Upper lobe of left lung (tissue), 6 donors: ENCODE results near the gene DEFB113. TPM values are rescaled to one million over a fixed set of nuclear protein-coding genes. Genes with fewer than 3 reads are reported as not detected.

ENCODE experiments used
- ATAC-seq, 2 donors: fragments of 200-7000 bp; cut with Tn5 transposase; one replicate each; pipeline ENCODE4 v1.9.1; 2022; ENCODE audit warnings: mild to moderate bottlenecking in 2 of 2, moderate library complexity in 2 of 2; ENCODE audit not compliant: low FRiP score in 2 of 2
- DNase-seq, 2 donors: peaks; one replicate each; pipeline ENCODE4 v3.0.0-alpha.2; 2019 to 2020
- H3K27ac ChIP-seq, 4 donors: fragments of 200-600 bp; sonication (generic); one replicate each; pipeline ENCODE4 v1.5.1; 2016 to 2019
- H3K27me3 ChIP-seq, 4 donors: fragments of 200-600 bp; sonication (generic); one replicate each; pipeline ENCODE4 v1.5.1; 2017 to 2019
- H3K36me3 ChIP-seq, 4 donors: fragments of 200-600 bp; sonication (generic); one replicate each; pipeline ENCODE4 v1.5.1; 2016 to 2019
- H3K4me1 ChIP-seq, 4 donors: fragments of 200-600 bp; sonication (generic); one replicate each; pipeline ENCODE4 v1.5.1; 2018 to 2019
- H3K4me3 ChIP-seq, 4 donors: fragments of 200-600 bp; sonication (generic); one replicate each; pipeline ENCODE4 v1.5.1; 2017 to 2019; ENCODE audit warnings: mild to moderate bottlenecking in 2 of 4, moderate library complexity in 1 of 4
- H3K9me3 ChIP-seq, 4 donors: fragments of 200-600 bp; sonication (generic); one replicate each; pipeline ENCODE4 v1.5.1; 2018 to 2019
- EP300 ChIP-seq, 4 donors: sonication (generic); formaldehyde crosslinking; IDR thresholded peaks; one replicate each; pipeline ENCODE4 v1.5.1; 2017; ENCODE audit warnings: antibody characterized with exemption in 4 of 4, control low read depth in 2 of 4
- POLR2A ChIP-seq, 4 donors: fragments of 450-650 bp; IDR thresholded peaks; one replicate each; pipeline ENCODE4 v1.5.1; 2016 to 2017; ENCODE audit warnings: antibody characterized with exemption in 4 of 4, mild to moderate bottlenecking in 2 of 4
- POLR2AphosphoS5 ChIP-seq, 2 donors: sonication (generic); formaldehyde crosslinking; IDR thresholded peaks; one replicate each; pipeline ENCODE4 v1.5.1; 2017; ENCODE audit warnings: antibody characterized with exemption in 2 of 2
- WGBS, 2 donors: methylation state at CpG; one replicate each; pipeline ENCODE4 v1.1.5; 2017 to 2018; 5-methylcytosine and 5-hydroxymethylcytosine counted together
- total RNA-seq, 6 donors: library from RNA; depleted of rRNA in 4 of 6; stranded (reverse); fragments of >200 nt in 4 of 6; gene quantifications; one replicate each; pipeline versions ENCODE4 v1.1.0 to v1.2.1, GENCODE V29; 2016 to 2021
- TF ChIP-seq, protein P1 (sequence below), 6 experiments: fragments of 450-650 bp in 4 of 6; fragments of 200-600 bp in 2 of 6; sonication (generic) in 2 of 6; IDR thresholded peaks; one replicate each; pipeline ENCODE4 v1.5.1; 2016 to 2019; ENCODE audit warnings: antibody characterized with exemption in 6 of 6
- donor health status: DM: no; HTN: no; CAD: no; lungs with moderate emphysema.
- donor health status: DM: no; HTN: yes; CAD: no; lungs with severe emphysema.

The DEFB113 gene
- total RNA-seq, 6 donors from 2014 or later: not detected

DNA sequence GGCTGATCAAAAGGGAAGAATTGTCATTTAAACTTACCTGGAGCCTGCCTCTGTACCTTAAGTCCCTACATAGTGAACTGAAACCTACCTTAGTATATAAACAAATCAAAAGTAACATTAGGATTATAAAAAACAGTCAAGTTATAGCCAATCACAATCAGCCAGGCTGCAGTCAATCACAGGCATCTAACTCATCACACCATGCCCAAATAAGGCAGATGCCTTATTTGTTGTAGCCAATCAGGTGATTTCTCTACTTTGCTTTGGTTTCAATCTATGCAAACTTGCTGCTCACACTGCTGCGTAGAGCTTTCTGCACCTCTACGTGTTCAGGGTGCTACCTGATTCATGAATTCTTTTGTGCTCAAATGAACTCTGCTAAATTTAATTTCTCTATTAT lies 18.3 kb upstream of the DEFB113 start:
- TF ChIP-seq, protein P1, sequence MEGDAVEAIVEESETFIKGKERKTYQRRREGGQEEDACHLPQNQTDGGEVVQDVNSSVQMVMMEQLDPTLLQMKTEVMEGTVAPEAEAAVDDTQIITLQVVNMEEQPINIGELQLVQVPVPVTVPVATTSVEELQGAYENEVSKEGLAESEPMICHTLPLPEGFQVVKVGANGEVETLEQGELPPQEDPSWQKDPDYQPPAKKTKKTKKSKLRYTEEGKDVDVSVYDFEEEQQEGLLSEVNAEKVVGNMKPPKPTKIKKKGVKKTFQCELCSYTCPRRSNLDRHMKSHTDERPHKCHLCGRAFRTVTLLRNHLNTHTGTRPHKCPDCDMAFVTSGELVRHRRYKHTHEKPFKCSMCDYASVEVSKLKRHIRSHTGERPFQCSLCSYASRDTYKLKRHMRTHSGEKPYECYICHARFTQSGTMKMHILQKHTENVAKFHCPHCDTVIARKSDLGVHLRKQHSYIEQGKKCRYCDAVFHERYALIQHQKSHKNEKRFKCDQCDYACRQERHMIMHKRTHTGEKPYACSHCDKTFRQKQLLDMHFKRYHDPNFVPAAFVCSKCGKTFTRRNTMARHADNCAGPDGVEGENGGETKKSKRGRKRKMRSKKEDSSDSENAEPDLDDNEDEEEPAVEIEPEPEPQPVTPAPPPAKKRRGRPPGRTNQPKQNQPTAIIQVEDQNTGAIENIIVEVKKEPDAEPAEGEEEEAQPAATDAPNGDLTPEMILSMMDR (IDR thresholded peaks at IDR 0.05): no peak
- TF ChIP-seq POLR2A (IDR thresholded peaks at IDR 0.05) (no peak), POLR2AphosphoS5 (IDR thresholded peaks at IDR 0.05) (no peak), EP300 (IDR thresholded peaks at IDR 0.05) (no peak)
- Histone ChIP-seq H3K36me3 (no peaks in the 10 kb centered on the region), H3K27ac (no peak overlapping the region), H3K4me1 (no peaks in the 10 kb centered on the region), H3K9me3 (no peaks in the 10 kb centered on the region), H3K27me3 (no peaks in the 10 kb centered on the region), H3K4me3 (no peak overlapping the region)
- no peak for DNase-seq
- no peak for ATAC-seq
- 91 to 98% methylated on average over 2 of the region's 2 CpGs for WGBS, 2 donors

DNA sequence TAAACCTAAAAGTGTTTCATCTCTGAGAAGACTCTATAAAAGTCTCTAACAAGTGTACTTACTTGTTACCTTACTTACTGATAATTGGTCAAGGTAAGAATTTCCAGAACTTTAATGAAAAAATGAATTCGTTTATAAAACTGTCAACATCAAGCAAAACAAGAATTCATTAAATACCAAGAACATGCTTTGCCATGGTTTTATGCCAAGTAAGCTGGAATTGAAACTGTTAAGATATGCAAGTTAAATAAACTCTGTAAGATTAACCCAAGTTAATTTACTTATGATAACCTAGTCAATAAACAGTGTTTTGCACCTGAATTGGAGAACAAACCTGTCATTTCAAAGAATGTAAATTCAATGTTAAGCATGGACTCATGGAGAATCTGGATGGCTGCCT lies 17.1 kb upstream of the DEFB113 start:
- H3K4me3 ChIP-seq: no peak overlapping the region
- TF ChIP-seq, protein P1 (IDR thresholded peaks at IDR 0.05): no peak
- TF ChIP-seq POLR2AphosphoS5 (IDR thresholded peaks at IDR 0.05) (no peak), POLR2A (IDR thresholded peaks at IDR 0.05) (no peak), EP300 (IDR thresholded peaks at IDR 0.05) (no peak)
- no peaks in the 10 kb centered on the region for H3K4me1 ChIP-seq
- no peak for ATAC-seq
- H3K27me3 ChIP-seq: no peaks in the 10 kb centered on the region
- no peaks in the 10 kb centered on the region for H3K9me3 ChIP-seq
- no peaks in the 10 kb centered on the region for H3K36me3 ChIP-seq
- no peak for DNase-seq
- H3K27ac ChIP-seq: no peak overlapping the region
- WGBS, 2 donors: 49 to 55% methylated on average over 1 of the region's 1 CpG

DNA sequence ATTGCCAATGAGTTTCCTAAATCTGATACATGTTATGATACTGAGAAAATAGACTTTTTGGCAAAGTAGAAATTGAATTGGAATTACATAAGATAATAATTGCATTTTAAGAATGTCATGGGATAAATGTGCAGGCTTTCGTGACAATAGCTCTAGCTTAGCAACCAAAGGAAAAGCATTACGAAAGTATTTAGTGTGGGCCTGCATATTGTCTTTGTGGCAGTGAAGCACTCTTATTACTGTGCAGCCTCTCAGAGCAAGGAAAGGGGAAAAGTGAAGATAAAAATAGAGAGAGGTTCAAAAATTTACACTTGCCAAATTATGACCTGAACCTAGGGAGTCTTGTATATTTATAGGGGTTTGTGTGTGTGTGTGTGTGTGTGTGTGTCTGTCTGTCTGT lies 12.6 kb upstream of the DEFB113 start:
- no peaks in the 10 kb centered on the region for H3K36me3 ChIP-seq
- ATAC-seq: no peak
- H3K27ac ChIP-seq: no peak overlapping the region
- H3K4me3 ChIP-seq: no peak overlapping the region
- H3K9me3 ChIP-seq: no peaks in the 10 kb centered on the region
- WGBS, 2 donors: 82 to 94% methylated on average over 2 of the region's 2 CpGs
- TF ChIP-seq POLR2A (IDR thresholded peaks at IDR 0.05) (no peak), EP300 (IDR thresholded peaks at IDR 0.05) (no peak), POLR2AphosphoS5 (IDR thresholded peaks at IDR 0.05) (no peak)
- TF ChIP-seq, protein P1 (IDR thresholded peaks at IDR 0.05): no peak
- no peaks in the 10 kb centered on the region for H3K4me1 ChIP-seq
- no peaks in the 10 kb centered on the region for H3K27me3 ChIP-seq
- DNase-seq: no peak

DNA sequence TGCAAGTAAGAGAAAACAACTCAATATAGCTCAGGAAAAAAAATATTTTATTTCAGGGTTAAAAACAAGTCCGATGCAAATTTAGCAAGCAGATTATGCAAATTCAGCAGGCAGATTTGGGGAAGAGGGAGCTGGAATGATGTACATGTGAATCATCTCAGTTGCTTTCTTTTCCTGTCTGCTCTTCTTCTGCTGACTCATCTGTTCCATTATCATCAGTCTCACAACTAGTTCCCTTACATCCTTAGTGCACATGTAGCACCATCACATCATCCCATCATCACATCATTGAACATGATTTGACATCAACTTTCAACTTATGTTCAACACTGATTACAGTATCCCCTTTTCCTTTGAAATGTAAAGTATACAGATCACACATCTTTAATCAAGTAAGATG lies 11.5 kb upstream of the DEFB113 start:
- 62 to 74% methylated on average over 1 of the region's 1 CpG for WGBS, 2 donors
- Histone ChIP-seq H3K4me3 (no peak overlapping the region), H3K27ac (no peak overlapping the region), H3K4me1 (no peaks in the 10 kb centered on the region), H3K36me3 (no peaks in the 10 kb centered on the region), H3K27me3 (no peaks in the 10 kb centered on the region), H3K9me3 (no peaks in the 10 kb centered on the region)
- ATAC-seq (no peak), DNase-seq (no peak)
- TF ChIP-seq POLR2A (IDR thresholded peaks at IDR 0.05) (no peak), POLR2AphosphoS5 (IDR thresholded peaks at IDR 0.05) (no peak), EP300 (IDR thresholded peaks at IDR 0.05) (no peak)
- TF ChIP-seq, protein P1 (IDR thresholded peaks at IDR 0.05): no peak

DNA sequence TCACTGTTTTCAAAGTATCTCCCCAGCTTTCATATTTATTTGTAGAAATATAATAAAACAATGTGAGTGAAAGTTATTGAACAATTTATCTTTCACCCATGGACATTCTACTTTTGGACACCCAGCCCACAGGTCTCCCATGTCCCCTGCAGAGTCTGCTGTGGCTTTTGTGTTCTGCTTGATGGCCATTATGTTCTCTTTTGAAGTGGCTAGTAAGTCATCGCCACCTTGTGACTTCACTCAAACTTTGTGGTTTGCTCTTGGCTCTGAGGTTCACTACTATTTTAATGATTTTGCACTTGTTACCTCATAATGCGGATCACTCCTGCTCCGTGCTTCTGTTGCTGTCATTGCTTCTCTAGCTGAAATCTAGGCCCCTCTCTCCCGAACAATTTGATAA lies 10.2 kb upstream of the DEFB113 start:
- no peaks in the 10 kb centered on the region for H3K4me1 ChIP-seq
- H3K9me3 ChIP-seq: no peaks in the 10 kb centered on the region
- ATAC-seq (no peak), DNase-seq (no peak)
- H3K36me3 ChIP-seq: no peaks in the 10 kb centered on the region
- H3K4me3 ChIP-seq: no peak overlapping the region
- TF ChIP-seq POLR2A (IDR thresholded peaks at IDR 0.05): no peak
- TF ChIP-seq, protein P1 (IDR thresholded peaks at IDR 0.05): no peak
- no peak for TF ChIP-seq EP300 (IDR thresholded peaks at IDR 0.05)
- no peaks in the 10 kb centered on the region for H3K27me3 ChIP-seq
- no peak overlapping the region for H3K27ac ChIP-seq
- 72 to 74% methylated on average over 4 of the region's 4 CpGs for WGBS, 2 donors
